AG10803 (cell line): ENCODE measurements around the gene TMEM42.

Experiments used
- DNase-seq: peaks from one replicate; pipeline ENCODE4 v3.0.0; 2010; ENCODE audit warnings: low read depth
- H3K4me3 ChIP-seq: 2 replicates; pipeline ENCODE4 v1.5.1; 2011; ENCODE audit warnings: mild to moderate bottlenecking, low read length, control low read depth
- TF ChIP-seq, protein P1 (sequence below): conservative IDR thresholded peaks from 2 replicates; pipeline ENCODE4 v1.5.1; 2011; ENCODE audit warnings: mild to moderate bottlenecking, low read length, control low read depth, inconsistent platforms

The TMEM42 gene

DNA sequence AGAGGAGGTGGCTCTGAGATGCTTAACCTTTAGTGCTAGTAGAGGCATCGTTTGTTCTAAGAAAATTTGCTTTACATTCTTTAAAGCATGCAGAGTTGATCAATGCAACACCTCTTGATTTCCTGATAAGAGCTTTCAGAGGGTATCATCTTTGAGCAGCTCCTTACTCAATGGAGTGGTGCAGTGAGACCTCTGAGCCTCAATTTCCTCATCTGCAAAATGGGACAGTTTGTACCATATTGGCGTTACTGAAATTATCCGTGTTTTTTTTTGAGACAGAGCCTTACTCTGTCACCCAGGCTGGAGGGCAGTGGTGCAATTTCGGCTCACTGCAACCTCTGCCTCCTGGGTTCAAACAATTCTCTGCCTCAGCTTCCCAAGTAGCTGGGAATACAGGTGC, 1.6 kb upstream of the TMEM42 start:
- TF ChIP-seq, protein P1, sequence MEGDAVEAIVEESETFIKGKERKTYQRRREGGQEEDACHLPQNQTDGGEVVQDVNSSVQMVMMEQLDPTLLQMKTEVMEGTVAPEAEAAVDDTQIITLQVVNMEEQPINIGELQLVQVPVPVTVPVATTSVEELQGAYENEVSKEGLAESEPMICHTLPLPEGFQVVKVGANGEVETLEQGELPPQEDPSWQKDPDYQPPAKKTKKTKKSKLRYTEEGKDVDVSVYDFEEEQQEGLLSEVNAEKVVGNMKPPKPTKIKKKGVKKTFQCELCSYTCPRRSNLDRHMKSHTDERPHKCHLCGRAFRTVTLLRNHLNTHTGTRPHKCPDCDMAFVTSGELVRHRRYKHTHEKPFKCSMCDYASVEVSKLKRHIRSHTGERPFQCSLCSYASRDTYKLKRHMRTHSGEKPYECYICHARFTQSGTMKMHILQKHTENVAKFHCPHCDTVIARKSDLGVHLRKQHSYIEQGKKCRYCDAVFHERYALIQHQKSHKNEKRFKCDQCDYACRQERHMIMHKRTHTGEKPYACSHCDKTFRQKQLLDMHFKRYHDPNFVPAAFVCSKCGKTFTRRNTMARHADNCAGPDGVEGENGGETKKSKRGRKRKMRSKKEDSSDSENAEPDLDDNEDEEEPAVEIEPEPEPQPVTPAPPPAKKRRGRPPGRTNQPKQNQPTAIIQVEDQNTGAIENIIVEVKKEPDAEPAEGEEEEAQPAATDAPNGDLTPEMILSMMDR: no peak
- DNase-seq: no peak

GRCh38 chr3:44862226-44862637, 520 bp downstream of the TMEM42 start:
- TF ChIP-seq, protein P1: no peak
- DNase-seq: no peak
- peak overlapping the region; percentile 82 for H3K4me3 ChIP-seq

More for the DNA sequence above, 1.6 kb upstream of the TMEM42 start:
- H3K4me3 ChIP-seq: no peak overlapping the region

GRCh38 chr3:44865272-44866035, 3.7 kb downstream of the TMEM42 start:
- TF ChIP-seq, protein P1: no peak
- no peak for DNase-seq

DNA sequence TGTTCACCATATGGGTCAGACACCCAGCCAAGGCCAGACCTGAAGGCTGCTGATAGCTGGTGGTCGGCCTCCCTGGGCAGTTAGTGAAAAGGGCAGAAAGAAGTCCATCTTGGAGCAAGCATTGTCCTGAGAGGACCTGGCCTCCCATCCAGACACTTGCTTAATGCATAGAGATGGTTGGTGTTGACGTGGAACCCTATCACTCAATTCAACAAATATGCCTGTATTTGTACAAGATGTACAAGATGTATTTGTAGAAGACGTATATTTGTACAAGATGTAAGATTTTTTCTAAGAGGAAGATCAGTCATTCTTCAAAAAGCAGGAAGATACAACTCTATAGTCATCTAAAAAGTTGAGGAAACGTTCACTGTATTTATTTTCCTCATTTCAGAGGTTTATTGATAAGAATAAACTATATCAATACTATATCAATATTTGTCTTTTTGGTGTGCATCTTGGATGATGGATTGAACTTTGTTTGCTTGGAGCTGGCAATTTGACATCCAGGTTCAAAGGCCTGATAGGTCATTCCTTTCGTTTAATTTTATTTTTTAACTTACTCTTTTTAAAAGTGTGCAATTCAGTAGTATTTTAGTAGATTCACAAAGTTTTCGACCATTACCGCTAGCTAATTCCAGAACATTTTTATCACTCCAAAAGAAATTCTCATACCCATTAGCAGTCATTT, 5.9 kb downstream of the TMEM42 start:
- TF ChIP-seq, protein P1: no peak
- no peak for DNase-seq
- H3K4me3 ChIP-seq: no peak overlapping the region

More at GRCh38 chr3:44865272-44866035, 3.7 kb downstream of the TMEM42 start:
- H3K4me3 ChIP-seq: no peak overlapping the region

- TF ChIP-seq, protein P1: no peak
These were observed 8.8 kb downstream of the TMEM42 start for GRCh38 chr3:44870375-44871061.

GRCh38 chr3:44874308-44874707, 12.6 kb downstream of the TMEM42 start, which contains the start of gene TGM4:
TSS of gene TGM4 (plus strand) at chr3:44874608. CDS start at chr3:44874679, 71 bp downstream.
- DNase-seq: no peak
- H3K4me3 ChIP-seq: no peak within 1 kb of the TSS
- TF ChIP-seq, protein P1: no peak

More at GRCh38 chr3:44870375-44871061, 8.8 kb downstream of the TMEM42 start:
- DNase-seq: no peak
- H3K4me3 ChIP-seq: no peak overlapping the region
